NCI-H345 treated with DMSO at 0.1 percent for 48 hours (cell line): ENCODE data around the gene EPB42.
"Not testable (repeated sequence)": the region's sequence is repeated elsewhere in the genome, so short reads cannot be mapped to it uniquely, and the experiment has no call there.

Experiments
- DNase-seq: peaks from one replicate; lab custom pipeline; 2025; ENCODE audit not compliant: unreplicated experiment; lab: John Stamatoyannopoulos, UW

Gene EPB42

GRCh38 chr15:43213466-43213865 is 7.4 kb downstream of the EPB42 start:
- DNase-seq: no peak

GRCh38 chr15:43212951-43213350 is 7.9 kb downstream of the EPB42 start:
- no peak for DNase-seq

GRCh38 chr15:43212299-43212698 is 8.5 kb downstream of the EPB42 start:
- DNase-seq: no peak

- DNase-seq: no peak
These were observed 9.5 kb downstream of the EPB42 start for GRCh38 chr15:43211224-43211735.

- no peak for DNase-seq
These were observed 10.0 kb downstream of the EPB42 start for GRCh38 chr15:43210807-43211206.

GRCh38 chr15:43210172-43210745 is 10.6 kb downstream of the EPB42 start:
- DNase-seq: no peak

- DNase-seq: no peak
These were observed 11.6 kb downstream of the EPB42 start for GRCh38 chr15:43209059-43209824.

- DNase-seq: no peak
These were observed 12.5 kb downstream of the EPB42 start for GRCh38 chr15:43208052-43209002.

- no peak for DNase-seq
These were observed 13.8 kb downstream of the EPB42 start for GRCh38 chr15:43207024-43207423.

GRCh38 chr15:43206054-43206453 is 14.8 kb downstream of the EPB42 start:
- no peak for DNase-seq

- DNase-seq: no peak
These were observed 16.6 kb downstream of the EPB42 start for GRCh38 chr15:43204016-43204901.

- no peak for DNase-seq
These were observed 20.8 kb downstream of the EPB42 start for GRCh38 chr15:43199945-43200488.

- no peak for DNase-seq
These were observed 21.8 kb downstream of the EPB42 start for GRCh38 chr15:43198992-43199391.

GRCh38 chr15:43198556-43198955 is 22.3 kb downstream of the EPB42 start:
- DNase-seq: not testable (repeated sequence)

- not testable (repeated sequence) for DNase-seq
These were observed 23.0 kb downstream of the EPB42 start for GRCh38 chr15:43197773-43198172.

- no peak for DNase-seq
These were observed 23.9 kb downstream of the EPB42 start for GRCh38 chr15:43196760-43197548.

GRCh38 chr15:43194795-43195194 is 26.0 kb downstream of the EPB42 start:
- DNase-seq: no peak

- no peak for DNase-seq
These were observed 27.1 kb downstream of the EPB42 start for GRCh38 chr15:43193710-43194109.

GRCh38 chr15:43190178-43190577 is 30.6 kb downstream of the EPB42 start:
- DNase-seq: no peak
